ENCODE results near the gene MTMR11. TPM values are rescaled to one million over a fixed set of nuclear protein-coding genes. Genes with fewer than 3 reads are reported as not detected.

Gene MTMR11
- 3.9 and 4.9 TPM in 2 replicates for total RNA-seq

DNA sequence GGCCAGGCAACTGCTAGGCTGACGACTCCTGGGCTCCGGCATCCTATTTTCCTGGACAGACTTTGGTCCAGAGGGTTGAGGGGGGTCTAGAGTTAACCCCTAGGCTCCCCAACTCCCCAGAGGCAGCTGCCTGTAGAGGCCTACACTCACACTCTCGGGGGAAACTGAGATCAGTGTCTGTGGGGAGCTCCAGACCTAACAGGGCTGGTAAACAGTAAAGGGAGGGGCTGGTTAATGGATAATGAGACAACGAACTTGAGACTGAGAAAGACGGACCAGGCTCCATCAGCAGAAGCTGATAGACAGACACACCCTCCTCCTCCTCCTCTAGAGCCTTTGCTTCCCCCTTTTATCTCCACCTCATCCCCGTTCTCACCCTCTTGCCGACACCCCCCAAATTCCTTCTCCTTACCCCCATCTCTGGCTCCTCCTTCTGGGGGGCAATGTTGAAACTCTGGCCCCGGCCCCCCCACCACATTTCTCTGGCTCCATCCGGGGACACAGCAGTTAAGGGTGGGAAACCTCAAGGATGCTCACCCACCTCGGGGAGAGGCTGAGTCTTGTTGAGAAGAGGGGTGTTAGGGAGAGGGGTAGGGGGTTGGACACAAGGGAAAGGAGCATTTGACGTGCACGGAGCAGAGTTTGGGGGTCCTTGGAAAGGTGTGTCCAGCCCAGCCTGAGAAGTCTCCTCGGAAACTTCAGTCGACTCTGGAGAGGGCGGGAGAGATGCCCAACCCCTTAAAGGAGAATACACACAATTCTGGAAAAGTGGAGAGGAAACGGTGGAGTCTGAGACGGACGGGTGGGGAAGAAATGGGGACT is at the start of gene MTMR11:
TSS of gene MTMR11 (minus strand) at position 710 of the 822 bp plus-strand sequence. CDS start at position 478, 232 bp downstream.

DNA sequence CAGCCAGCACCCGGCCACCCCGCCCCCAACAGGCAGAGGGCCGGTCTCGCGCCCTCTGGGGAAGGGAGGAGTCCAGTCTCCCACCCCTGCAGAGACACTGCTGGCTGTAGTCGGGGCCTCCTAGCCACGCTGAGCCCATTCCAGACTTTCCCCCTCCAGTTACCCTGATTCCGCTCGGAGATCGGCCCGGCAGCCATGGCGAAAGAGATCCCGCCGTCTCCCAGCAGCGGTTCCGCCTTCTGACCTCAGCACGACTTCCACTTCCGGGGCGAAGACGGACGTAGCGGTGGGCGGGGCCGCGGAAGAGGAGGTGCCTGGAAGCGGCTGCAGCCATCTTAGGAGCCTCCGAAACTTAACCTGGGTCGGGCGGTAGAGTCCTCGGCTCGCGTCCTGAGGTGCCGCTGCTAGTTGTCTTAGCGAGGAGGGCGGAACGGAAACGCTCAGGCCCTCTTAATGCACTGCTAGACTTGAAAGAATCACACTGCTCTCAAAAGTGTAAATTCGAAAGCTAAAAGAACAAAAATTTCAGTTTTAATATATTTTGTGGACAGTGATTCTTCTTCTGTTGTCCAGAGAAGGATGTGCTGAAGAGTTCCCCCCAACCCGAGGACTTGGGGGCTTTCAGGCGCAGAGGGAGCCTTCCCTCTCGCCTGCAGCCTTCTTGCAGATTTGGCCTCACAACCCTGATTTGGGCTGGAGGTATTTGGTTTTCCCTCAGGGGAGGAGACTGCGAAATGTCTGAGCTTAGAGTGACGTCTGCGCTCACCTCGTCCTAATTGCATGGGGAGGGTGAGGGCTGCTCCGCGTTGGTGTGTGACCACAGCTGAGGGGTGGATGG is 8.9 kb downstream of the MTMR11 start, which contains the start of gene SF3B4:
TSS of gene SF3B4 (minus strand) at position 241 of the 838 bp plus-strand sequence. CDS start at position 197, 44 bp downstream.

GRCh38 chr1:149917571-149918144 is 19.0 kb downstream of the MTMR11 start, which contains the start of gene SV2A:
Gene SV2A, minus strand, starts transcription at chr1:149917844. Its CDS starts 4,004 bp downstream, at chr1:149913840.

GRCh38 chr1:149899460-149900284 is 37.0 kb downstream of the MTMR11 start, which contains the start of gene BOLA1:
Gene BOLA1, plus strand, starts transcription at chr1:149899568. Its CDS starts 492 bp downstream, at chr1:149900060.

Other genes with a start within 250 kb of the MTMR11 start
- gene FCGR1A, start 154.2 kb downstream of the MTMR11 start, total RNA-seq: not detected in 2 replicates
- 9.7 and 13.8 TPM in 2 replicates for gene BOLA1, start 37.3 kb downstream of the MTMR11 start, total RNA-seq
- 2.3 and 4.9 TPM in 2 replicates for gene SV2A, start 19.0 kb downstream of the MTMR11 start, total RNA-seq
- gene SF3B4, start 9.1 kb downstream of the MTMR11 start, total RNA-seq: 8.8 and 9.3 TPM in 2 replicates
- gene OTUD7B, start 73.8 kb upstream of the MTMR11 start, total RNA-seq: 9.7 and 14.0 TPM in 2 replicates
- 23.1 and 32.5 TPM in 2 replicates for gene VPS45, start 130.9 kb upstream of the MTMR11 start, total RNA-seq
- 48.4 and 50.2 TPM in 2 replicates for gene PLEKHO1, start 213.0 kb upstream of the MTMR11 start, total RNA-seq

Measured in epithelial cell of umbilical artery (primary cell).